Neural progenitor cell (in vitro differentiated cells): ENCODE measurements around the gene ACBD6.

Source experiments
- EZH2 ChIP-seq: fragments of 200-600 bp; sonication (generic); IDR thresholded peaks from 2 replicates; pipeline ENCODE4 v1.6.1; 2017; ENCODE audit warnings: antibody characterized with exemption, mild to moderate bottlenecking, moderate library complexity
- TF ChIP-seq, protein P1 (sequence below): fragments of 200-600 bp; sonication (generic); IDR thresholded peaks from 2 replicates; pipeline ENCODE4 v1.5.1; 2017; ENCODE audit warnings: antibody characterized with exemption, mild to moderate bottlenecking

DNA sequence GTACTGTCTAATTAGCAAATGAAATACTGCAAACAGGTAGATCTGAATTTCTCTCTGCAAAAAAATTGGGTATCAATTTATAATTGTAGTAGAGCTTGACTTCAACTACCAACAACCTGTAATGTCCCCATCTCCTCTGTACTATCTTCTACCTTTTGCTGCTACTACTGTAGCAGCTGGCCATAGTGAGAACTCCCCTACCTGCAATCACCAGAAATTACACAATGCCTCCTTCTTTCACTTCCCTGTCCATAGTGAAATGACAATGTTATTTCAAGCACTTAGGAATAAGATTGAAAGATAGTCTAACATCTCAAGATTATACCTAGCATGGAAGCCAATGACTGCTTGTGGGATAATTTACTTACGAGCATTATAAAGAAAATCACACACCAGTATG, 100.4 kb downstream of the ACBD6 start:
- TF ChIP-seq, protein P1, sequence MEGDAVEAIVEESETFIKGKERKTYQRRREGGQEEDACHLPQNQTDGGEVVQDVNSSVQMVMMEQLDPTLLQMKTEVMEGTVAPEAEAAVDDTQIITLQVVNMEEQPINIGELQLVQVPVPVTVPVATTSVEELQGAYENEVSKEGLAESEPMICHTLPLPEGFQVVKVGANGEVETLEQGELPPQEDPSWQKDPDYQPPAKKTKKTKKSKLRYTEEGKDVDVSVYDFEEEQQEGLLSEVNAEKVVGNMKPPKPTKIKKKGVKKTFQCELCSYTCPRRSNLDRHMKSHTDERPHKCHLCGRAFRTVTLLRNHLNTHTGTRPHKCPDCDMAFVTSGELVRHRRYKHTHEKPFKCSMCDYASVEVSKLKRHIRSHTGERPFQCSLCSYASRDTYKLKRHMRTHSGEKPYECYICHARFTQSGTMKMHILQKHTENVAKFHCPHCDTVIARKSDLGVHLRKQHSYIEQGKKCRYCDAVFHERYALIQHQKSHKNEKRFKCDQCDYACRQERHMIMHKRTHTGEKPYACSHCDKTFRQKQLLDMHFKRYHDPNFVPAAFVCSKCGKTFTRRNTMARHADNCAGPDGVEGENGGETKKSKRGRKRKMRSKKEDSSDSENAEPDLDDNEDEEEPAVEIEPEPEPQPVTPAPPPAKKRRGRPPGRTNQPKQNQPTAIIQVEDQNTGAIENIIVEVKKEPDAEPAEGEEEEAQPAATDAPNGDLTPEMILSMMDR = no peak
- TF ChIP-seq EZH2 = no peak
